GM18858 (cell line): ENCODE results near the gene DLG5.

Experiments used
- ATAC-seq: cut with Tn5 transposase; IDR thresholded peaks from one replicate; pipeline ENCODE4 v1.9.1; 2021; ENCODE audit not compliant: unreplicated experiment

DLG5 gene

GRCh38 chr10:77868523-77868922, 58.0 kb downstream of the DLG5 start:
- no peak for ATAC-seq

DNA sequence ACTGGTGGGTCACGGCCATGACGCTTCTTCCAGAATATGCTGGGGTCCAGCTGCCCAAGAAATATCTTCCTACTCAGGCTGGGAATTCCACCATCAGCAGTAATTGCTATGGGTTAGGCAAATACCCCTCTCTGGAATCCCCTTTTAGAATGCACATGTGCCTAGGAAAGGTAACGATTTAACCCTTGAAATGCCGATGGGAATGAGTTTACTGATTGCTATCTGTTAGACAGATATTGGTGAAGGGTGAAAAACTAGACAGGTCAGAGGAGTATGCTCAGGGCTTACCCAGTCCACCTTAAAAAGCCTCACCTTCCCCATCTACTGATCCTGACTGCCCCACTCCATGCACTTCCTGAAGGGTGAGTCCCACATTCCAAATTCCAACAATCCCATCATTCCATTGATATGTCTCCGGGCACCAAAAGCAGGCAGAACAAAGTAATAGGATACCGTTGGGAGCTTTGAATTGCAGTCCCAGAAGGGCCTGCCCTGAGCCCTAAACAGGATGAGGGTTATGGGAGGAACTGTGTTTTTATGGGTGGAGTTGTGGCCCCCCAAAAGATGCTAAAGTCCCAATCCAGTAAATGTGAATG, 59.3 kb downstream of the DLG5 start:
- ATAC-seq, result no peak

DNA sequence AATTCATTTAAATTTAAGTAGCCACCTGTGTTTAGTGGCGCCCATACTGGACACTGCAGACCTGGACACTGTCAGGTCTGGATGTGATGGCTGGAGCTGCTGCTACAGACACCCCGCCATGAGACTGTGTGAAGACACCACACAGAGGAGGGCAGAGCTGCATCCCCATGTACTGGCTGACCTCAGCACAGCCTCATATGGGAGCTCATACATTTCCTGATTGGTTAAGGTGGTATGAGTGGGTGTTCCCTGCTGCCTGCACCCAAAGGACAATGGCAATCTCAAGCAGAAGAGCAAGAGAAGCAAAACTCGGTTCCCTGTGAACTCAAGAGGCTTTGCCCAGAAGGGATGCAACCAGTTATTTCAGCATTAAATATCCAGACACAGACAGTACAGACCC, 60.0 kb downstream of the DLG5 start:
- no peak for ATAC-seq

- no peak for ATAC-seq
Measured at GRCh38 chr10:77865580-77866324, 60.8 kb downstream of the DLG5 start.

DNA sequence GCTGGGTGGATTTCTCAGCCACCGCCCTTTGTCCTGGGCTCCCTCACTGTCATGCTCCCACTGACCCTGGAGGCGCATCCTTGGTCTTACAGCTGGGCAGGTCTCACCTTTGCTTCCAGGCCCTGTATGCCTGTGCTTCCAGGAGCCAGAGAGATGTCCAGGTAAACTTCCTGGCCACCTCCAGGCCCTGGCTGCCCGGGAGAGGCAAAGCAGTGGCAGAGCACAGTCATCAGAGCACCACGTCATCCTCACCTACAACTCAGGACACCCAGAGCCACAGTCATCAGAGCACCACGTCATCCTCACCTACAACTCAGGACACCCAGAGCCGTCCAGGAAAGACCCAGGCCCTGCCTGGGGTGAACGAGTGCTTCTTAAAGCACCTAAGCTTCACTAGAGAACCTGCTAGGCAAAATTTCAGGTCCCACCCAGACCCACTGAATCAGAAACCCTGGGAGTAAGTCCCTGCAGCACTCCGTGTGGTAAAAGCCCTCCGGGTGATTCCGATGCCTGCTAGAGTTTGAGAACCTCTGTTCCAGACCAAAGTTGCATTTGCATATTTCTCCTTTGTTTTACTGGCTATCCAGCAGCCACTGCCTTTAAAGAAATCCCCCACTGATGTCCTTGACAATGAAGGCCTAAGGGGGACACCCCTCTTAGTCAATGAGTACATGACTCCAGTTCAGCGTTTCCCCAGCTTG, 62.3 kb downstream of the DLG5 start:
- no peak for ATAC-seq

DNA sequence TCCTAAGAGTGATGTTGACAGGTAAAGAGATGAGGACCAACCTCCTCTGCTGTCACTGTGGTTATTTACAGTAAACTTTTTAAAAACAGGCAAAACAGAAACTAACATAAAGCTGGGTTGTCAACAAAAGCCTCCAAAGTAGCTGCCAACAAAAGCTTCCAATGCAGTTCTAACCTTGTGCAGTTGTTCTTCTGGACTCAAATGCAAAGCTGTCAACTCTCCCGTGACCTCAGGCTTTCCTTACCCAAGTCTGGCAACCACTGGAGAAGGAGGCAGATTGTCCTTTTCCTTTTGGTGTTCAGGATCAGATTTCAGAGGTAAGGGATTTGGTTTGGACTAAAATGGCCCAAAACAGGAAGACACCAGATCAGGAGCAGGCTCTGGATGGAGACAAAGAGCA, 63.1 kb downstream of the DLG5 start:
- ATAC-seq, result no peak

GRCh38 chr10:77862595-77862994, 64.0 kb downstream of the DLG5 start:
- no peak for ATAC-seq

- ATAC-seq, result no peak
Measured at GRCh38 chr10:77861366-77861765, 65.2 kb downstream of the DLG5 start.

DNA sequence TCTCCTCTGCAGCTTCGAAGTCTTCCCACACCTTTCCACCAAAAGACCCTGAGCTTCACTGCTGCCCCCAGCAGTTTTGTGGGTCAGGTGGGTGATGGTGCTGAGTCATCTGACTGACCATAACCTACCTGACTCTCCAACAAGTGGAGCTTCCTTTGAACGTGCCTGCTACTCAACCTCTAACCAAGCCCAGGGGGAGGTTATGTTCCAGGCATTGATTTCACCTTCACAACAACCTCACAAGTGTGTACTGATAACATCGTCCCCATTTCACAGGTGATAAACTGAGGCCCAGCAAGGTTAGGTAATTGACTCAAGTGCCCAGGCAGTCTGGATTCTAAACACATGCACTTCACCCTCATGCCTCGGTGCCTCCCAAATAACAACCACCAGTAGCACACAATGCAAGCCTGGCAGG, 66.7 kb downstream of the DLG5 start:
- ATAC-seq, result no peak

DNA sequence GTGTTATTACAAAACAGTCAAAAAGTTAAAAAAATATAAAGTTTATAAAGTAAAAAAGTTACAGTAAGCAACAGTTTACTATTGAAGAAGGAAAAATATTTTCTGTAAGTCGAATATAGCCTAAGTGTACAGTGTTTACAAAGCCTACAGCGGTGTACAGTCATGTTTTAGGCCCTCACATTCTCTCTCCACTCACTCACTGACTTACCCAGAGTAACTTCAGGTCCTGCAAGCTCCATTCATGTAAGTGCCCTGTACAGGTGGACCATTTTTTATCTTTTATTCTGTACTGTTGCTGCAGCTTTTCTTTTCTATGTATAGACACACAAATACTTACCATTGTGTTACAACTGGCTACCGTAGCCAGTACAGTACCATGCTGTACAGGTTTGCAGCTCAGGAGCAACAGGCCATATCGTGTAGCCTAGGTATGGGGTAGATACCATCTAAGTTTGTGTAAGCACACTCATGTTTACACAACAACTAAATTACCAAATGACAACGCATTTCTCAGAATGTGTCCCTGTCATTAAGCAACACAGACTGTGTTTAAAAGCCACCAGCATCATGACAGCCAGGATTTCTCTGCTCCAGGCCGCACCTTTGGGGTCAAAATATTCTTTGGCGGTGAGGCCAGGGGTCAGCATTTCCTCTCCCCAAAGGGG, 67.2 kb downstream of the DLG5 start:
- no peak for ATAC-seq

- ATAC-seq, result no peak
Measured at GRCh38 chr10:77857272-77857671, 69.3 kb downstream of the DLG5 start.

DNA sequence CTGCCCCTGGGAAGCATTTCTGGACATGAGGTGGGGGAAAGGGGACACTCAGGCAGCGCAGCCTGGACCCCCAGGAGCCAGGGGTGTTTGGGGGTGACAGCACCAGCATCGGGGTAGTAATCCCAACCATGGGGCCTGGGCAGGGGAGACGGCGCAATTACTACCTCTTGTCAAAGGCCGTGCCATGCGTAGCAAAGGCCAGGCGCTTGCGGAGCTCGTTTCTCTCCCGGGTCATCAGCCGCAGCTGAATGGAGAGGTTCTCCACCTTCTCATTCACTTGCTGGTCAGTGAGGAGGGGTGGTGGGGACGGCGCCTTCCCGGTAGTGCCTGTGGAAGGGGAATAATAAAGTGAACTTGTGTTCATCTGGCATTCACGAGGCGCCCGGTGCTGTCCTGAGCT, 70.0 kb downstream of the DLG5 start:
- no peak for ATAC-seq

DNA sequence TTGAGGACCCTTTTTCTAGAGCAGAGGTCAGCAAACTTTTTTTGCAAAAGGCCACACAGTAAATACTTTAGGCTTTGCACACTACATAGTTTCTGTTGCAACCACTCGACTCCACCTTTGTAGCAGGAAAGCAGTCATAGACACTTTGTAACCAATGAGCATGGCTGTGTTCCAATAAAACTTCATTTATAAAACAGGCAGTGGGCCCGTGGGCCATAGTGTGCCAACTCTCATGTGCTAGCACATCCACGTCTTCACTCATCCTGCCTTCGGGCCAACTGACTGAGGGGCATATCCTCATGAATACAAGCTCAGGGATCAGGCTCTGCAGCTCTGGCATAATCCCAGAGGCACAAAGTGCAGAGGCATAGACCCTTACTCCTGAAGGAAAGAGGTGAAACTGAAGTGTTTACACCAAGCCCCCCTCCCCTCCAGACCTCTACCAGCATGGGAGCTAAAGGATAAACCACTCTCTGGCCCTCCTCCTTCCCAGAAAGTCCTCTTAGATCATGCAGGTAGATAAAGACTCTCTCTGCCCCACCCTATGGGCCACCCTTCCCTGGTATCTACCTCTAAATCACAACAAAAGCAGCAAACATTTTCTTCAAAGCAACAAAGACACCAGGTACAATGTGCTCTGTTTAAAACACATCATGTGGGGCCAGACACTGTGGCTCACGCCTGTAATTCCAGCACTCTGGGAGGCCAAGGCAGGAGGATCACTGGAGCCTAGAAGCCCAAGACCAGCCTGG, 71.0 kb downstream of the DLG5 start:
- ATAC-seq, result no peak

DNA sequence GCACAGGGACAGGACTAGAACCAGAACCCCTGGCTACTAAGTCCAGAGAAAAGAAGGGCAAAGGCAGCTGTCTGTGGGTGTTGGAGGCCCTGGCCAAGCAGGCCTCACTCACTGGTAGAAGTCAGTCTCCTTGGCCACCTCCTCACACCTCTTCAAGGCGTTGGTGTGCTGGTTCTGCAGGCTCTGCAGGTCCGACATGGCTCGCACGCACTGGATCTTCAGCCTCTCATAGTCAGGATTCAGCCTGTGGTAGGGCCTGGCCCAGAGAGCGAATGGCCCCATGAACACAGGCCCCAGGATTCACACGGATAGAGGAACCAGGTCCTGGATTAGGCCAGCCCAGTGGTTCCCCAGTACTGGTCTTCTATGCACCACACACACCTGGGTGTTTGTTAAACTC, 72.4 kb downstream of the DLG5 start:
- ATAC-seq, result no peak

DNA sequence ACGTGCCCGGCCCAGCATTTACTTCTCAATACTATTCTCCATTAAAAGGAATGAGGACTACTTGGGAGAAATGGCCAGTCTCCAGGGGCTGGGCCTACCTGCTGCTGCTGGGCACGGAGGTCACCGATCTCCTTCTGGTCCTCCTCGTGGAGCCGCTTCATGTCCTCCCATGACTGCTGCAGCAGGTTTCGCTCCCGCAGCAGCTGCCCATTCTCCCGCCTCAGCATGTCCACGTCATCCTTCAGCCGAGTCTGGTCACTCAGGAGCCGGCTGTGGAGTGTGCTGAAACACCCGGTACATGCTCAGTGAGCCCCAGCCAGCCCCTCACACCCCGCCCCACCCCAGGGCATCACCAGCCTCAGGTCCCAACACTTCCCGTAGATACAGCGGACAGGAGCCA, 73.3 kb downstream of the DLG5 start:
- ATAC-seq, result no peak

DNA sequence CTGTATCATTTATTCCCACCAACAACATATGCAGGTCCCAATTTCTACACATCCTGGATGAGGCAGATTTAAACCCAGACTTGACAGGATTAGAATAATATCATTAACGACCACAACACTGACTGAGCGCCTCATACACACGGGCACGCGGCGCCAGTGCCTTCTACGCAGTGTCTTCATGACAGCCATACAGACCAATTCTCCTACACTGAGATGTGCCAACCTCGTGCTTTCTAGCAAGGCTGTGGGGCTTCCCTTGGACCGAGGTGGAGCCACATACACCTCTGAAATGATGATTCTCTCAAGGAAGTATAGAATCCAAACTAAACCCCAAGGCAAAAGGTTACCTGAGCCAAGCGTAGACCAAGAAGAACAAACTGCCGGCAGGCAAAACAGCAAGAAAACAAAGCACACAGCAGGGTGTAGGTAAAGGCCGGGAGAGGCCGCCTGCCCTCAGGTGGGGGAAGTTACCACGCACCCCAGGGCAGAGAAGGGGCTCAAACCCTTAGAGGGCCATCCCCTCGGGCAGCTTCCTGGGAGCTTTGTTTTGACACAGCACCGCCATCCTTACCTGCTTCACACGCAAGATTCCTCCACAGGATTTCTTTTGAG, 75.8 kb downstream of the DLG5 start:
- ATAC-seq, result no peak

DNA sequence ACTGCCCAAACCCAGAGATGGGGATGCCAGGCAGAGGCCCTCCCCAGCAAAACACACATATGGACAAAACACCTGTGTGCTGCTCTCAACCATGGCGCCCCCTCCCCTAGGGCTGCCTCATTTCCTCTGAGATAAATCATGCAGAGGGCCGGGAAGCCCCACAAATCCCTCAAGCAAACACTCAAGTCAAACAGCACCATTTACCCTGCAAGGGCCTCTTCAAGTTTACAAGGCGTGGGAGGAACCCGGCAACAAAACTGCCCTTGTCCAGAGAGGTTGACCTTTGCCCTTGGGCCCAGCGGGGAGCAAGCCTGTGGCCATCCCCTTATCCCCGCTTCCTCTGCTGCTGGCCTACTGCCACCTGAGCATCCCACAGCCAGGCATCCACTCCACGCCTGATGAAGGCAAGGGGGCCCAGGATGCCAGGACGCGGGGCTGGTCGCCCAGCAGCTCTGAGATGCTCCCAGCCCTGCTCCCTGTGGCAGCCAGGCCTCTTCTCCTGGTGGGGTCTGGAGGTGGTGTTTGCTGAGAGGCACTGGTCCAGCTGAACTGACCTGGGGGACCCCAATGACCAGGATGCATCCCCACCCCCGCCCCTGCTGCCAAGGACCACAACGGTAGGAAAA, 77.4 kb downstream of the DLG5 start:
- no peak for ATAC-seq

GRCh38 chr10:77846718-77847311, 79.7 kb downstream of the DLG5 start:
- peak; percentile 55 for ATAC-seq

DNA sequence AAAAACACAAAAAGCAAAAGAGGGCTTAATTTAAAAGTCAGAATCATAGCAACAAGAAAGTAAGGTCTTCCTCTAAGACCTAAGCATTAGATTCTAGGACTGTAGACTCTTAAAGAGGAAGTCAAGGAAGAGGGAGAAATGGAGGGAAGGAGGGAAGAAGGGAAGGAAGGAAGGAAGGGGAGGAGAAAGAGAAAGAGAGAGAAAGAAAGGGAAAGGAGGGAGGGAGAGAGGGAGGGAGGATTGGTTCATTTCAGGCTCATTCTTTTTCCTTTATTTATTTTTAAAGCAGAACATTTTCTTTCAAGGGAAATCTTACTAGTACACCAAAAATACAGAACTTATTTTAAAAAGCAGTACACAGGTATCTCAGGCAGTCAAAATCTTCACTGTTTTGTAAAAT, 81.1 kb downstream of the DLG5 start:
- no peak for ATAC-seq
